Measurements from ENCODE around the gene PRH1. TPM values are rescaled to one million over a fixed set of nuclear protein-coding genes. Genes with fewer than 3 reads are reported as not detected.

PRH1 gene
- 2.3 to 4.6 TPM (median 2.4 TPM) in 5 replicates for total RNA-seq (2022; extraction: Qiagen RNA extraction)

DNA sequence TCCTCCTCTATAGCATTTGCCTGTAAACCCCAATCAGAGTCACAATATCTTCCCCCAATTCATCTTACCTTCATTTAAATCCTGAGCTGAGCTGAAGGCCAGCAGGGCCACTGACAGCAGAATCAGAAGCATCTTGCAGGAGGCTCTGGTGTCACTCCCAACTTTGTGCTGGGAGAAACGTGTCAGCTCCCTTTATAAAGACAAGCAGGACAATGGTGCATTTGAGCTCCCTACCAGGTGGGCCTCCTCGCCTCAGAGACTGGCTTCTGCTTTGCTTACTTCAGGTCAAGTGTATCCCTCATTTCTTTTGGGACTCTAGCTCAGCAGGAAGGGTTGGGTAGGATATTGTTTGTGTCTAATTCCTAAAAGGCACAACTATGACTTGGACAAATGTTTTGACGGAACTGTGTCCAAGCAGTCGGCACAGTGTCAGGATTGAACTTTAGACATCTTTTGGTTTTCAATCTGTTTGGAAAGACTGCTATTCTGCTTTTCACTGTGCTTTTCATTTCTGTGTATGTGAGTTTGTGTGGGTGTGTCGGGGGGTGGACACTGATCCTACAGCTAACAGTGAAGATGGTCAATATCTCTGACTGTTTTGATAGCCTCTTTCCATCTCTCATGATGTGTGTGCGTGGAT, at the start of gene PRH1:
Gene PRH1 (minus strand): TSS at position 170 of the 640 bp plus-strand sequence. CDS start 38 bp downstream, at position 132.

DNA sequence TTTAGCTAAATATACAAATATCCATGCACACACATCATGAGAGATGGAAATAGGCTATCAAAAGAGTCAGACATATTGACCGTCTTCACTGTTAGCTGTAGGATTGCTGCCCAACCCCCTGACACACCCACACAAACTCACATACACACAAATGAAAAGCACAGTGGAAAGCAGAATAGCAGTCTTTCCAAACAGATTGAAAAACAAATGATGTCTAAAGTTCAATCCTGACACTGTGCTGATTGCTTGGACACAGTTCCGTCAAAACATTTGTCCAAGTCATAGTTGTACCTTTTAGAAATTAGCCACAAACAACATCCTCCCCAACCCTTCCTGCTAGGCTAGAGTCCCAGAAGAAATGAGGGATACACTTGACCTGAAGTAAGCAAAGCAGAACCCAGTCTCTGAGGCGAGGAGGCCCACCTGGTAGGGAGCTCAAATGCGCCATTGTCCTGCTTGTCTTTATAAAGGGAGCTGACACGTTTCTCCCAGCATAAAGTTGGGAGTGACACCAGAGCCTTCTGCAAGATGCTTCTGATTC, 44.8 kb upstream of the PRH1 start, which contains the start of gene PRH2:
Gene PRH2 (plus strand): TSS at position 491 of the 541 bp plus-strand sequence. CDS start 38 bp downstream, at position 529.

DNA sequence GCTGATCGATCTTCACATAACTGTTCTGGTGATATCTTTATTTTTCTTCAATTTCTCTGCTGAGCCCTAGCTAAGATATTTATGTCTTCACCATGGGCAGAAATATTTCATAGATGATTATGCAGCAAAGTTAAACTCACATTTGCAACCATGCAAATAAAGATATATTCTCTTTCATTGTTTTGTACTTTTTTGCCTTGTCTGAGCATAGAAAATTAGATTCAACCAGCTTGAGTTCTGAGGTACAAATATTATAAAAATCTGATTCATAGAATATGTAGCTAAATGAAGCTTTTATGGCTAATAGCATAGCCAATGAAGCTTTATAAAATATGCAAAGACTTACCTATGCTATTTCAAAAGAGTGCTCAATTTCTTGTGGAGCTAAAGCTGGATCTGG, 25.4 kb upstream of the PRH1 start, which contains the start of gene TAS2R13:
Gene TAS2R13 (minus strand): TSS at position 101 of the 400 bp plus-strand sequence. CDS start 264 bp downstream, outside the sequence.

DNA sequence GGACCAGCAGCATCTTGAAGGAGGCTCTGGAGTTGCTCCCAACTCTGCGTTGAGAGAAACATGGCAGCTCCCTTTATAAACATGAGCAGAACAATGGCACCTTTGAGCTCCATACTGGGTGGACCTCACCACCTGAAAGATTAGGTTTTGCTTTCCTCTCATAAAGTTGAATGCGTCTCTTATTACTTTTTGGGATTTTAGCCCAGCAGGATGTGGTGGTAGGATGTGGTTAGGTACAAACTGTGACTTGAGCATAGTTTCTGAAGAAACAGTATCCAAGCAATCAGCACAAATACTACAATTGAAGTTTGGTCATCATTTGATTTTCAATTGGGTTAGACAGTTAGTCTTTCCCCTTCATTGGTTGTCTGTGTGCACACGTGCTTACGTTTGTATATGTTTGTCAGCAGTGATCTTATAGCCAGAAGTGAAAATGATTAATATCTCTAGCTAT, 34.6 kb downstream of the PRH1 start, which contains the start of gene PRR4:
Gene PRR4 (minus strand): TSS at position 51 of the 454 bp plus-strand sequence. CDS start 38 bp downstream, at position 13.

Other genes with a start within 250 kb of the PRH1 start
- 0.16 to 0.28 TPM (median 0.18 TPM) in 5 replicates for gene STYK1, start 210.2 kb downstream of the PRH1 start, total RNA-seq (2022; extraction: Qiagen RNA extraction)
- gene YBX3, start 160.9 kb downstream of the PRH1 start, total RNA-seq (2022; extraction: Qiagen RNA extraction) = 245 to 262 TPM (median 259 TPM) in 5 replicates
- gene TAS2R7, start 81.6 kb downstream of the PRH1 start, total RNA-seq (2022; extraction: Qiagen RNA extraction) = not detected in 5 replicates
- gene TAS2R8, start 77.0 kb downstream of the PRH1 start, total RNA-seq (2022; extraction: Qiagen RNA extraction) = not detected in 5 replicates
- gene TAS2R9, start 74.1 kb downstream of the PRH1 start, total RNA-seq (2022; extraction: Qiagen RNA extraction) = not detected in 5 replicates
- gene TAS2R10, start 57.9 kb downstream of the PRH1 start, total RNA-seq (2022; extraction: Qiagen RNA extraction) = 0.06 to 0.09 TPM in 2 of 5 replicates, not detected in the others
- gene PRR4, start 34.8 kb downstream of the PRH1 start, total RNA-seq (2022; extraction: Qiagen RNA extraction) = 0.80 to 3.2 TPM (median 2.3 TPM) in 5 replicates
- 0.03 TPM in 1 of 5 replicates, not detected in the others for gene TAS2R13, start 25.3 kb upstream of the PRH1 start, total RNA-seq (2022; extraction: Qiagen RNA extraction)
- 0.23 to 0.48 TPM (median 0.43 TPM) in 3 of 5 replicates, not detected in the others for gene PRH2, start 45.0 kb upstream of the PRH1 start, total RNA-seq (2022; extraction: Qiagen RNA extraction)
- gene TAS2R14, start 55.0 kb upstream of the PRH1 start, total RNA-seq (2022; extraction: Qiagen RNA extraction) = 0.44 to 0.81 TPM (median 0.78 TPM) in 5 replicates
- gene TAS2R50, start 102.7 kb upstream of the PRH1 start, total RNA-seq (2022; extraction: Qiagen RNA extraction) = not detected in 5 replicates
- gene TAS2R20, start 114.0 kb upstream of the PRH1 start, total RNA-seq (2022; extraction: Qiagen RNA extraction) = 0.06 TPM in 1 of 5 replicates, not detected in the others
- 0.15 TPM in 1 of 5 replicates, not detected in the others for gene TAS2R19, start 138.4 kb upstream of the PRH1 start, total RNA-seq (2022; extraction: Qiagen RNA extraction)
- gene TAS2R31, start 147.2 kb upstream of the PRH1 start, total RNA-seq (2022; extraction: Qiagen RNA extraction) = 0.16 to 0.28 TPM (median 0.17 TPM) in 5 replicates
- not detected in 5 replicates for gene TAS2R46, start 178.0 kb upstream of the PRH1 start, total RNA-seq (2022; extraction: Qiagen RNA extraction)
- not detected in 5 replicates for gene TAS2R43, start 208.1 kb upstream of the PRH1 start, total RNA-seq (2022; extraction: Qiagen RNA extraction)